Measurements from ENCODE around the gene EMC6.

EMC6 gene

GRCh38 chr17:3636908-3637373 lies 31.7 kb upstream of the EMC6 start:
- Histone ChIP-seq H3K4me2 (ENCODE audit: insufficient read depth, low read length) (peak overlapping the region; percentile 98), H3K27ac (ENCODE audit: low read length) (peak overlapping the region; percentile 94), H3K9me3 (ENCODE audit: insufficient read depth, low read length, severe bottlenecking) (no peaks in the 10 kb centered on the region), H3K9ac (ENCODE audit: low read depth, low read length) (peak overlapping the region; percentile 77), H3K79me2 (ENCODE audit: insufficient read depth, low read length) (peaks cover 37% of the 10 kb centered on the region), H3K4me1 (ENCODE audit: insufficient read depth, low read length) (peaks cover 34% of the 10 kb centered on the region), H2AFZ (ENCODE audit: low read depth, low read length) (peak overlapping the region; percentile 99), H3K27me3 (ENCODE audit: insufficient read depth, low read length, poor library complexity) (no peaks in the 10 kb centered on the region), H4K20me1 (ENCODE audit: insufficient read depth, low read length) (peaks cover 3% of the 10 kb centered on the region; the same call in 1 of the 2 replicates), H3K4me3 (ENCODE audit: low read depth in 1 of 2, low read length in 2 of 2) (peak overlapping the region; percentile 90 to 100), H3K36me3 (ENCODE audit: insufficient read depth, low read length) (peaks cover 13% of the 10 kb centered on the region)
- TF ChIP-seq CTCF (IDR thresholded peaks at IDR 0.05; ENCODE audit: borderline replicate concordance, extremely low read depth, low read length, poor library complexity, severe bottlenecking), result no peak
- TF ChIP-seq EZH2 (IDR thresholded peaks at IDR 0.05; ENCODE audit: borderline replicate concordance, low read depth, low read length, severe bottlenecking), result no peak
- DNase-seq (no peak), ATAC-seq (ENCODE audit: insufficient read depth, low read depth) (no peak)

GRCh38 chr17:3639981-3640596 lies 28.5 kb upstream of the EMC6 start:
- no peak overlapping the region for H2AFZ ChIP-seq (ENCODE audit: low read depth, low read length)
- no peak overlapping the region for H3K9ac ChIP-seq (ENCODE audit: low read depth, low read length)
- H3K27ac ChIP-seq (ENCODE audit: low read length), result no peak overlapping the region
- no peak overlapping the region for H3K4me2 ChIP-seq (ENCODE audit: insufficient read depth, low read length)
- TF ChIP-seq EZH2 (IDR thresholded peaks at IDR 0.05; ENCODE audit: borderline replicate concordance, low read depth, low read length, severe bottlenecking), result no peak
- TF ChIP-seq CTCF (IDR thresholded peaks at IDR 0.05; ENCODE audit: borderline replicate concordance, extremely low read depth, low read length, poor library complexity, severe bottlenecking), result no peak
- no peaks in the 10 kb centered on the region for H3K27me3 ChIP-seq (ENCODE audit: insufficient read depth, low read length, poor library complexity)
- no peaks in the 10 kb centered on the region for H4K20me1 ChIP-seq (ENCODE audit: insufficient read depth, low read length)
- H3K4me1 ChIP-seq (ENCODE audit: insufficient read depth, low read length), result peaks cover 18% of the 10 kb centered on the region
- no peak overlapping the region for H3K4me3 ChIP-seq (ENCODE audit: low read depth in 1 of 2, low read length in 2 of 2)
- H3K79me2 ChIP-seq (ENCODE audit: insufficient read depth, low read length), result peaks cover 17% of the 10 kb centered on the region
- no peaks in the 10 kb centered on the region for H3K9me3 ChIP-seq (ENCODE audit: insufficient read depth, low read length, severe bottlenecking)
- ATAC-seq (ENCODE audit: insufficient read depth, low read depth), result no peak
- DNase-seq, result no peak
- peaks cover 3% of the 10 kb centered on the region for H3K36me3 ChIP-seq (ENCODE audit: insufficient read depth, low read length)

- Histone ChIP-seq H3K27me3 (ENCODE audit: insufficient read depth, low read length, poor library complexity) (no peaks in the 10 kb centered on the region), H3K36me3 (ENCODE audit: insufficient read depth, low read length) (peaks cover 3% of the 10 kb centered on the region), H3K4me3 (ENCODE audit: low read depth in 1 of 2, low read length in 2 of 2) (no peak overlapping the region), H3K4me1 (ENCODE audit: insufficient read depth, low read length) (peaks cover 12% of the 10 kb centered on the region), H4K20me1 (ENCODE audit: insufficient read depth, low read length) (no peaks in the 10 kb centered on the region), H3K27ac (ENCODE audit: low read length) (no peak overlapping the region), H3K4me2 (ENCODE audit: insufficient read depth, low read length) (no peak overlapping the region), H3K9me3 (ENCODE audit: insufficient read depth, low read length, severe bottlenecking) (no peaks in the 10 kb centered on the region), H3K79me2 (ENCODE audit: insufficient read depth, low read length) (peaks cover 10% of the 10 kb centered on the region), H2AFZ (ENCODE audit: low read depth, low read length) (no peak overlapping the region), H3K9ac (ENCODE audit: low read depth, low read length) (no peak overlapping the region)
- no peak for DNase-seq
- TF ChIP-seq CTCF (IDR thresholded peaks at IDR 0.05; ENCODE audit: borderline replicate concordance, extremely low read depth, low read length, poor library complexity, severe bottlenecking), result no peak
- no peak for ATAC-seq (ENCODE audit: insufficient read depth, low read depth)
Observed at GRCh38 chr17:3641014-3641413, 27.6 kb upstream of the EMC6 start.
